ENCODE results near the gene JARID2. TPM values are rescaled to one million over a fixed set of nuclear protein-coding genes. Genes with fewer than 3 reads are reported as not detected.

The JARID2 gene
- total and polyA plus RNA-seq, 7 experiments from 2014 or later, result 6.9 to 39.6 (median 24.1) TPM

DNA sequence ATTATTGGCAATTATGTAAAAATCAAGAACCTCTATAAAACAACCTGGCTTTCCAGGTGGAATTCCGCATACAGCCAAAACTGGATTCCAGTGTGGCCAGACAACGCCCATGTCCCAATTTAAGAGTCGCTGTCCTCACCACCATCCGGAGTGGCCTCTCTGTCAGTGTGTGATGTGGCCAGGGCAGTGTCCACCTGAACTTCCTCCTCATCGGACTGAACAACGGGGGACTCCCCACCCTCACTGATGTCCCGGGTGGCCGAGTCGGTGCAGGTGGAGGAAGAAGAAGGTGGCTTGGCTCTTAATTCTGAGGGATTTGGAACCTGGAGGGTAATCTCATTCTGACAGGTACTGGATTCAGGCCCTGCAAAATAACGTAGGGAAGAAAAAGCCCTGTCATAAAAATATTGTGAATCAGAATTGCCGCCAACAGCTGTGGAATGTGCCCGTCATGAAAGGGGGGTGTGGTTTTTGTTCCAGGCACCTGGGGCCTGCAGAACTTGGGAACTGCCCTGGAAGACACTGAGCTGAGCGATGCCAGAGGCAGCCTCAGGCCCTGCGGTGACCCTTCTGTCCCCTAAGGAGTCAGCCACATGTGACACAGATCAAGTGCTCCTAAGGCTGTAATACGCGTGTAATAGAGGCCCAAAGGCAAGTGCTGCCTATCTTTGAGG, 277.1 kb downstream of the JARID2 start:
- H3K36me3 Mint-ChIP-seq, result peaks cover 39 to 86% (median 66%) of the 10 kb centered on the region in 5 donors
- Histone ChIP-seq H3K27ac (ENCODE audit: low read depth, low read length) (no peak overlapping the region), H3K27me3 (ENCODE audit: control insufficient read depth in 2 of 2, insufficient read depth in 2 of 2, low read length in 2 of 2) (no peaks in the 10 kb centered on the region), H3K4me3 (ENCODE audit: low read length) (no peak overlapping the region), H3K9me3 (ENCODE audit: control insufficient read depth in 2 of 3, low read length in 3 of 3) (no peaks in the 10 kb centered on the region), H3K36me3 (ENCODE audit: control insufficient read depth in 2 of 3, insufficient read depth in 3 of 3, low read length in 3 of 3) (peaks cover 0 to 70% (median 0%) of the 10 kb centered on the region in 3 experiments), H3K4me1 (ENCODE audit: control insufficient read depth in 2 of 2, insufficient read depth in 2 of 2, low read length in 2 of 2) (no peaks in the 10 kb centered on the region)
- ChIA-PET POLR2A (no interaction called here), CTCF (no interaction called here)
- H3K27ac Mint-ChIP-seq, result peak overlapping the region in 3 of 9 donors; percentile 34 to 52 (median 48)
- H3K27me3 Mint-ChIP-seq, result no peaks in the 10 kb centered on the region
- ATAC-seq (no peak), DNase-seq (no peak)
- H3K9me3 Mint-ChIP-seq, result peaks cover 0 to 11% (median 7%) of the 10 kb centered on the region in 11 donors
- H3K4me1 Mint-ChIP-seq, result peaks cover 14 to 33% (median 18%) of the 10 kb centered on the region in 7 donors
- intact Hi-C loops (cut with micrococcal nuclease), result no loop called here
- no peak overlapping the region for H3K4me3 Mint-ChIP-seq

- ATAC-seq (no peak), DNase-seq (no peak)
- peaks cover 12 to 33% (median 18%) of the 10 kb centered on the region in 7 donors for H3K4me1 Mint-ChIP-seq
- no peaks in the 10 kb centered on the region for H3K9me3 ChIP-seq (ENCODE audit: control insufficient read depth in 2 of 3, low read length in 3 of 3)
- H3K4me3 Mint-ChIP-seq, result no peak overlapping the region
- H3K27ac ChIP-seq (ENCODE audit: low read depth, low read length), result no peak overlapping the region
- peak overlapping the region in 6 of 9 donors; percentile 38 to 80 (median 52) for H3K27ac Mint-ChIP-seq
- H3K27me3 Mint-ChIP-seq, result no peaks in the 10 kb centered on the region
- POLR2A ChIA-PET, result no interaction called here
- H3K9me3 Mint-ChIP-seq, result peaks cover 0 to 11% (median 7%) of the 10 kb centered on the region in 11 donors
- intact Hi-C loops (cut with micrococcal nuclease), result no loop called here
- no peaks in the 10 kb centered on the region for H3K4me1 ChIP-seq (ENCODE audit: control insufficient read depth in 2 of 2, insufficient read depth in 2 of 2, low read length in 2 of 2)
- H3K27me3 ChIP-seq (ENCODE audit: control insufficient read depth in 2 of 2, insufficient read depth in 2 of 2, low read length in 2 of 2), result no peaks in the 10 kb centered on the region
- peaks cover 0 to 69% (median 0%) of the 10 kb centered on the region in 3 experiments for H3K36me3 ChIP-seq (ENCODE audit: control insufficient read depth in 2 of 3, insufficient read depth in 3 of 3, low read length in 3 of 3)
- H3K4me3 ChIP-seq (ENCODE audit: low read length), result no peak overlapping the region
- CTCF ChIA-PET, result no interaction called here
- H3K36me3 Mint-ChIP-seq, result peaks cover 39 to 87% (median 73%) of the 10 kb centered on the region in 5 donors
Observed at GRCh38 chr6:15523679-15524630, 278.1 kb downstream of the JARID2 start.

- Mint-ChIP-seq H3K4me3 (no peak overlapping the region), H3K4me1 (peaks cover 11 to 30% (median 20%) of the 10 kb centered on the region in 7 donors), H3K9me3 (peaks cover 0 to 11% (median 7%) of the 10 kb centered on the region in 11 donors), H3K27ac (peak overlapping the region in 6 of 9 donors; percentile 12 to 72 (median 24)), H3K36me3 (peaks cover 35 to 83% (median 73%) of the 10 kb centered on the region in 5 donors), H3K27me3 (no peaks in the 10 kb centered on the region)
- intact Hi-C loops (cut with micrococcal nuclease), result no loop called here
- CTCF ChIA-PET, result no interaction called here
- DNase-seq (no peak), ATAC-seq (no peak)
- no peaks in the 10 kb centered on the region for H3K27me3 ChIP-seq (ENCODE audit: control insufficient read depth in 2 of 2, insufficient read depth in 2 of 2, low read length in 2 of 2)
- POLR2A ChIA-PET, result no interaction called here
- no peak overlapping the region for H3K27ac ChIP-seq (ENCODE audit: low read depth, low read length)
- peaks cover 0 to 64% (median 0%) of the 10 kb centered on the region in 3 experiments for H3K36me3 ChIP-seq (ENCODE audit: control insufficient read depth in 2 of 3, insufficient read depth in 3 of 3, low read length in 3 of 3)
- no peaks in the 10 kb centered on the region for H3K9me3 ChIP-seq (ENCODE audit: control insufficient read depth in 2 of 3, low read length in 3 of 3)
- H3K4me1 ChIP-seq (ENCODE audit: control insufficient read depth in 2 of 2, insufficient read depth in 2 of 2, low read length in 2 of 2), result peaks cover 0 to 3% of the 10 kb centered on the region in 2 donors
- no peak overlapping the region for H3K4me3 ChIP-seq (ENCODE audit: low read length)
Observed at GRCh38 chr6:15524861-15525401, 279.1 kb downstream of the JARID2 start.

DNA sequence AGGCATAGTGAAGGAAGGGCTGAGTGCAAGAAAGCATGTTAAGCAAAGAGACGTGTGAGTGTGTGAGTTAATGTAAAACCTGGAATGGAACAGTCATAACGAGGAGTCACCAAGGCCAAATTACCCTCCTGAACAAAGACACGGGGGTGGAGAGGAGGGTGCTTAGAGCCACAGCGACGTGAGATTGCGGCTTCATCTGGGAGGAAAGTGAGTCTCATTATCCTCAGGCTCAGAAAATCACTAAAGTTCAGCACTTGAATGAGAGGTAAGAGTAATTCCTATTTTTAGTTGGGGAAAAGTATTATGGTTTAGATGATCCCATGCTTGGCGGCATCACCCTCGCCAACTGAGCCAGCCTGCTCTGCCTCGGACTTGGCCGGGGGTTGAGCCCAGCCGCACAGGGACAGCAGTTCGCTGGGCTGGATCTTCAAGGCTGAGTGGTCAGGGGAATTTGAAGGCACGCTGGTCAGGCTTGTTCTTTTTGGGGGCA, 280.4 kb downstream of the JARID2 start:
- H3K27ac Mint-ChIP-seq, result peak overlapping the region in 6 of 9 donors; percentile 15 to 59 (median 30)
- Histone ChIP-seq H3K9me3 (ENCODE audit: control insufficient read depth in 2 of 3, low read length in 3 of 3) (no peaks in the 10 kb centered on the region), H3K27ac (ENCODE audit: low read depth, low read length) (no peak overlapping the region), H3K4me1 (ENCODE audit: control insufficient read depth in 2 of 2, insufficient read depth in 2 of 2, low read length in 2 of 2) (peaks cover 0 to 3% of the 10 kb centered on the region in 2 donors), H3K36me3 (ENCODE audit: control insufficient read depth in 2 of 3, insufficient read depth in 3 of 3, low read length in 3 of 3) (peaks cover 0 to 58% (median 0%) of the 10 kb centered on the region in 3 experiments), H3K4me3 (ENCODE audit: low read length) (no peak overlapping the region), H3K27me3 (ENCODE audit: control insufficient read depth in 2 of 2, insufficient read depth in 2 of 2, low read length in 2 of 2) (no peaks in the 10 kb centered on the region)
- H3K9me3 Mint-ChIP-seq, result peaks cover 0 to 11% (median 7%) of the 10 kb centered on the region in 11 donors
- H3K4me1 Mint-ChIP-seq, result peaks cover 12 to 43% (median 27%) of the 10 kb centered on the region in 7 donors
- intact Hi-C loops (cut with micrococcal nuclease), result no loop called here
- DNase-seq, result no peak
- no peak for ATAC-seq
- H3K36me3 Mint-ChIP-seq, result peaks cover 30 to 83% (median 68%) of the 10 kb centered on the region in 5 donors
- ChIA-PET POLR2A (no interaction called here), CTCF (interaction anchor here (1.2 kb wide), 1 partner anchor 98 kb away, joined by 4 read pairs; no protein-coding TSS in a partner anchor)
- H3K27me3 Mint-ChIP-seq, result no peaks in the 10 kb centered on the region
- H3K4me3 Mint-ChIP-seq, result peak overlapping the region in 1 of 10 donors; percentile 28

- no peaks in the 10 kb centered on the region for H3K27me3 Mint-ChIP-seq
Observed at GRCh38 chr6:15527838-15528617, 282.2 kb downstream of the JARID2 start.

GRCh38 chr6:15528870-15529269, 283.0 kb downstream of the JARID2 start:
- ChIA-PET CTCF (no interaction called here), POLR2A (no interaction called here)
- H3K9me3 ChIP-seq (ENCODE audit: control insufficient read depth in 2 of 3, low read length in 3 of 3), result no peaks in the 10 kb centered on the region
- no peak for DNase-seq
- H3K27ac ChIP-seq (ENCODE audit: low read depth, low read length), result no peak overlapping the region
- no peak overlapping the region for H3K4me3 Mint-ChIP-seq
- H3K36me3 ChIP-seq (ENCODE audit: control insufficient read depth in 2 of 3, insufficient read depth in 3 of 3, low read length in 3 of 3), result peaks cover 0 to 45% (median 0%) of the 10 kb centered on the region in 3 experiments
- peaks cover 27 to 81% (median 63%) of the 10 kb centered on the region in 5 donors for H3K36me3 Mint-ChIP-seq
- no peak for ATAC-seq
- no peak overlapping the region for H3K4me3 ChIP-seq (ENCODE audit: low read length)
- peaks cover 11 to 55% (median 34%) of the 10 kb centered on the region in 7 donors for H3K4me1 Mint-ChIP-seq
- no peaks in the 10 kb centered on the region for H3K27me3 ChIP-seq (ENCODE audit: control insufficient read depth in 2 of 2, insufficient read depth in 2 of 2, low read length in 2 of 2)
- no peaks in the 10 kb centered on the region for H3K27me3 Mint-ChIP-seq
- H3K4me1 ChIP-seq (ENCODE audit: control insufficient read depth in 2 of 2, insufficient read depth in 2 of 2, low read length in 2 of 2), result peaks cover 0 to 3% of the 10 kb centered on the region in 2 donors
- H3K27ac Mint-ChIP-seq, result no peak overlapping the region
- peaks cover 0 to 11% (median 7%) of the 10 kb centered on the region in 11 donors for H3K9me3 Mint-ChIP-seq
- intact Hi-C loops (cut with micrococcal nuclease), result no loop called here

More at GRCh38 chr6:15527838-15528617, 282.2 kb downstream of the JARID2 start:
- intact Hi-C loops (cut with micrococcal nuclease), result no loop called here
- no peak for DNase-seq
- H3K4me3 Mint-ChIP-seq, result no peak overlapping the region
- no peak for ATAC-seq
- Histone ChIP-seq H3K9me3 (ENCODE audit: control insufficient read depth in 2 of 3, low read length in 3 of 3) (no peaks in the 10 kb centered on the region), H3K27me3 (ENCODE audit: control insufficient read depth in 2 of 2, insufficient read depth in 2 of 2, low read length in 2 of 2) (no peaks in the 10 kb centered on the region), H3K4me1 (ENCODE audit: control insufficient read depth in 2 of 2, insufficient read depth in 2 of 2, low read length in 2 of 2) (peaks cover 0 to 3% of the 10 kb centered on the region in 2 donors), H3K36me3 (ENCODE audit: control insufficient read depth in 2 of 3, insufficient read depth in 3 of 3, low read length in 3 of 3) (peaks cover 0 to 48% (median 0%) of the 10 kb centered on the region in 3 experiments), H3K4me3 (ENCODE audit: low read length) (no peak overlapping the region), H3K27ac (ENCODE audit: low read depth, low read length) (no peak overlapping the region)
- ChIA-PET CTCF (no interaction called here), POLR2A (no interaction called here)
- H3K4me1 Mint-ChIP-seq, result peaks cover 15 to 50% (median 31%) of the 10 kb centered on the region in 7 donors
- peaks cover 0 to 11% (median 7%) of the 10 kb centered on the region in 11 donors for H3K9me3 Mint-ChIP-seq
- H3K27ac Mint-ChIP-seq, result peak overlapping the region in 2 of 9 donors; percentile 55 to 69
- H3K36me3 Mint-ChIP-seq, result peaks cover 27 to 84% (median 71%) of the 10 kb centered on the region in 5 donors
